GM12801 (cell line): ENCODE measurements around the gene ST6GALNAC6.

Source experiments
- CTCF ChIP-seq: IDR thresholded peaks from one replicate; pipeline ENCODE4 v1.5.1; 2011; ENCODE audit warnings: control low read depth; ENCODE audit not compliant: insufficient read length; ENCODE audit errors: extremely low read depth

ST6GALNAC6 gene

GRCh38 chr9:127857278-127857677 lies 42.1 kb downstream of the ST6GALNAC6 start:
- TF ChIP-seq CTCF, result no peak

GRCh38 chr9:127856729-127857116 lies 42.7 kb downstream of the ST6GALNAC6 start:
- TF ChIP-seq CTCF, result no peak

GRCh38 chr9:127856094-127856728 lies 43.2 kb downstream of the ST6GALNAC6 start:
- no peak for TF ChIP-seq CTCF

- no peak for TF ChIP-seq CTCF
Observed at GRCh38 chr9:127855522-127855921, 43.9 kb downstream of the ST6GALNAC6 start.

- no peak for TF ChIP-seq CTCF
Observed at GRCh38 chr9:127854960-127855359, 44.4 kb downstream of the ST6GALNAC6 start.

- no peak for TF ChIP-seq CTCF
Observed at GRCh38 chr9:127854184-127854806, 45.1 kb downstream of the ST6GALNAC6 start, which contains the start of gene ENG. Gene ENG, minus strand, starts transcription at chr9:127854658. Its CDS starts 303 bp downstream, at chr9:127854355.

- no peak for TF ChIP-seq CTCF
Observed at GRCh38 chr9:127853312-127854183, 45.9 kb downstream of the ST6GALNAC6 start.
